Neural crest cell (in vitro differentiated cells): ENCODE data around the gene RAC2. TPM values are rescaled to one million over a fixed set of nuclear protein-coding genes. Genes with fewer than 3 reads are reported as not detected.

Experiments used
- DNase-seq: peaks from one replicate; pipeline ENCODE4 v3.0.0; 2021; ENCODE audit warnings: low read depth, mixed read lengths, low spot score
- H3K27ac Mint-ChIP-seq: one replicate; pipeline ENCODE4 v1.8.0; 2021; ENCODE audit warnings: mild to moderate bottlenecking, mixed read lengths; ENCODE audit not compliant: unreplicated experiment
- H3K27me3 Mint-ChIP-seq: 2 replicates; pipeline ENCODE4 v1.8.0; 2021; ENCODE audit warnings: low read depth, mild to moderate bottlenecking, mixed read lengths
- H3K36me3 Mint-ChIP-seq: 2 replicates; pipeline ENCODE4 v1.8.0; 2021; ENCODE audit warnings: low read depth, mild to moderate bottlenecking, mixed read lengths
- H3K4me1 Mint-ChIP-seq: 2 replicates; pipeline ENCODE4 v1.8.0; 2021; ENCODE audit warnings: mixed read lengths
- H3K4me3 Mint-ChIP-seq: one replicate; pipeline ENCODE4 v1.8.0; 2021; ENCODE audit warnings: mild to moderate bottlenecking, mixed read lengths
- H3K9me3 Mint-ChIP-seq: 2 replicates; pipeline ENCODE4 v1.8.0; 2021; ENCODE audit warnings: mixed read lengths
- total RNA-seq: library from RNA; stranded (reverse); gene quantifications from 2 replicates; pipeline ENCODE4 v1.2.1, GENCODE V29; 2021
- TF ChIP-seq, protein P1 (sequence below): fragments of 200-600 bp; sonication (generic); conservative IDR thresholded peaks from 2 replicates; pipeline ENCODE4 v1.5.0; 2021; ENCODE audit warnings: antibody characterized with exemption, mild to moderate bottlenecking

The RAC2 gene
- total RNA-seq, 1 donor from 2014 or later: 0.21 TPM

DNA sequence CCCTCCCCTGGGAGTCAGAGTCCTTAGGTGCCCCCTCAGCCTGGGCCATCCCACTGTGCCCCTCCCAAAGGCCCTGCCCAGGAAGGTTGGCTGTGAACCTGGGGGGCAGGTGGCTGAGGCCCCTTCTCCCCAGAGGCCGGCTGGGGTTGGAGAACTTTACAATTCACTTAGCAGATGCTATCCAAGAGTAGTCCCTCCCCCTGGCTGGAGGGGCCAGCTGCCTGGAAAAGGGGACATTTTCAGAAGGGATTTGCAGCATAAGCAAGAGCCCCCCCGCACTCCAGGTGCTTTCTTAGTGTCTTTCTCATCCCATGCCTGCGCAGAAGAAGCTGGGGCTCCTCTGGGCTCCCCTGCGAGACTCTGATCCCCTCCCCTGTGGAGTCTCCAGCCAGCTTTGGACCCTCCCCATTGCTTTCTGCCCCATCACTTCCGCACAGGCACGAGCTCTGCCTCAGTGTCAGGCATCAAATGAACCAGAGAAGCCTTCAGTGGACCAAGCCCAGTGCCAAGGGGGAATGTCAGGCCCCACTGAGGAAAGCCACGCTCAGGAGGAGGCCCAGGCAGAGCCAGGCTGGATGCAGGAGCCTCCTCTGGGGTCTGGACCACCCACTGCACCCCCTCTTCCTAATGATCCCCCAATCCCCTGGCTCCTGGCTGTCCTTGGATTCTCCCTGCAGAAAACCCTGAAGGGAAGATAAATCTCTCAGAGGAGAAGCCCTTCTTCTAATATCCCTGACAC is 35.5 kb downstream of the RAC2 start:
- H3K4me3 Mint-ChIP-seq: no peak overlapping the region
- peaks cover 2% of the 10 kb centered on the region for H3K27me3 Mint-ChIP-seq

DNA sequence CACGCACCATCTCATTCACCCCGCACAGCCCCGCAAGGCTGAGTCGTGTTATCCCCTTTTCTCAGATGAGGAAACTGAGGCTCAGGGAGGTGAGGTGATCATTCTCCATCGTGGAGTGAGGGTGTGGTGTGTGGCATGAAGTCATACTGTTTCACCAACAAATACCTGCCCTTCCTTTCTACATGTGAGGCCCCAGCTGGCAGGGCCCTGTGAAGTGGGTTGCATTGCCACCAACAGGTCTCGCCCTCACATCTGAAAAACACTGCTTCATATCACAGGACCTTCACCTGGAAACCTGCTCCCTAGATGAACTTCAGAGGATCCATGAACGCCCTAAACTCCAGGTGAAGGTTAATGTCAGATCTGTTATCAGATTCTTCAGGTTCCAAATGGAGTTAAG is 36.1 kb downstream of the RAC2 start:
- TF ChIP-seq, protein P1, sequence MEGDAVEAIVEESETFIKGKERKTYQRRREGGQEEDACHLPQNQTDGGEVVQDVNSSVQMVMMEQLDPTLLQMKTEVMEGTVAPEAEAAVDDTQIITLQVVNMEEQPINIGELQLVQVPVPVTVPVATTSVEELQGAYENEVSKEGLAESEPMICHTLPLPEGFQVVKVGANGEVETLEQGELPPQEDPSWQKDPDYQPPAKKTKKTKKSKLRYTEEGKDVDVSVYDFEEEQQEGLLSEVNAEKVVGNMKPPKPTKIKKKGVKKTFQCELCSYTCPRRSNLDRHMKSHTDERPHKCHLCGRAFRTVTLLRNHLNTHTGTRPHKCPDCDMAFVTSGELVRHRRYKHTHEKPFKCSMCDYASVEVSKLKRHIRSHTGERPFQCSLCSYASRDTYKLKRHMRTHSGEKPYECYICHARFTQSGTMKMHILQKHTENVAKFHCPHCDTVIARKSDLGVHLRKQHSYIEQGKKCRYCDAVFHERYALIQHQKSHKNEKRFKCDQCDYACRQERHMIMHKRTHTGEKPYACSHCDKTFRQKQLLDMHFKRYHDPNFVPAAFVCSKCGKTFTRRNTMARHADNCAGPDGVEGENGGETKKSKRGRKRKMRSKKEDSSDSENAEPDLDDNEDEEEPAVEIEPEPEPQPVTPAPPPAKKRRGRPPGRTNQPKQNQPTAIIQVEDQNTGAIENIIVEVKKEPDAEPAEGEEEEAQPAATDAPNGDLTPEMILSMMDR: no peak
- no peaks in the 10 kb centered on the region for H3K36me3 Mint-ChIP-seq
- no peak overlapping the region for H3K4me3 Mint-ChIP-seq
- DNase-seq: no peak
- no peaks in the 10 kb centered on the region for H3K9me3 Mint-ChIP-seq
- H3K4me1 Mint-ChIP-seq: peaks cover 10% of the 10 kb centered on the region
- H3K27me3 Mint-ChIP-seq: peaks cover 2% of the 10 kb centered on the region
- no peak overlapping the region for H3K27ac Mint-ChIP-seq

More for the DNA sequence above, 35.5 kb downstream of the RAC2 start:
- peaks cover 13% of the 10 kb centered on the region for H3K4me1 Mint-ChIP-seq
- H3K9me3 Mint-ChIP-seq: no peaks in the 10 kb centered on the region
- TF ChIP-seq, protein P1: no peak
- no peak for DNase-seq
- no peak overlapping the region for H3K27ac Mint-ChIP-seq
- H3K36me3 Mint-ChIP-seq: no peaks in the 10 kb centered on the region

DNA sequence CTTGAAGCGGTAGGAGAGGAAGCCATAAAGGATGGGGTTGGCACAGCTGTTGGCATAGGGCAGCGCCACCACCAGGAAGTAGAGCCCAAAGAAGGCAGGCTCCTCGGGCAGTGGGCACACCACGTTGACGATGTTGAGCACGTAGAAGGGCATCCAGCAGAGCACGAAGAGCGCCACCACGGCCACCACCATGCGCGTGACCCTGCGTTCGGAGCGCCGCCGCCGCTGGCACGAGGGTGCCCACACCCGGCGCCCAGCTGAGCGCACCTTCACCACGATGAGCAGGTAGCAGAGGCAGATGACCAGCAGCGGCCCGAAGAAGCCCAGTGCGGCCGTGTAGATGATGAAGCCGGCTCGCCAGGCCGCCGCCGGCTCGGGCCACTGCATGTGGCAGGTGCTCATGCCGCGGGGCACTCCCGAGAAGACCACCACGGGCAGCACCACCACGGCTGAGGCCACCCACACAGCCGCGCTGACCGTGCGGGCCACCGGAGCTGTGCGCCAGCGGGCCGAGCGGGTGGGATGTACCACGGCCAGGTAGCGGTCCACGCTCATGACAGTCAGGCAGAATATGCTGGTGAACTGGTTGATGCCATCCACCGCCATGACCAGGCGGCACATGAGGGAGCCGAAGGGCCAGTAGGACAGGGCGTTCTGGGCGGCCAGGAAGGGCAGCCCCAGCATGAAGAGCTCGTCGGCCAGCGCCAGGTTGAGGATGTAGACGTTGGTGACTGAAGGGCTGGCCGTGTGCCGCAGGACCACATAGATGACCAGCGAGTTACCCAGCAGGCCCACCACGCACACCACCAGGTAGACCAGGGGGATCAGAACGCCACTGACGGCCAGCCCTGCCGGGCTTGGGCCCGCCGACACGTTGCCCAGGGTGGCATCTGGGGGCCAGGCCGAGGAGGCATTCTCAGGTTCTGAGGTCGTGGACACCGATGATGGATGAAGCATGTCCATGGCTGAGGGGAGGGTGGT is 36.9 kb downstream of the RAC2 start:
- no peak overlapping the region for H3K4me3 Mint-ChIP-seq
- H3K27ac Mint-ChIP-seq: no peak overlapping the region
- no peaks in the 10 kb centered on the region for H3K36me3 Mint-ChIP-seq
- no peak for DNase-seq
- TF ChIP-seq, protein P1: no peak
- H3K9me3 Mint-ChIP-seq: no peaks in the 10 kb centered on the region
- H3K27me3 Mint-ChIP-seq: peaks cover under 1% of the 10 kb centered on the region
- H3K4me1 Mint-ChIP-seq: peaks cover 2% of the 10 kb centered on the region

DNA sequence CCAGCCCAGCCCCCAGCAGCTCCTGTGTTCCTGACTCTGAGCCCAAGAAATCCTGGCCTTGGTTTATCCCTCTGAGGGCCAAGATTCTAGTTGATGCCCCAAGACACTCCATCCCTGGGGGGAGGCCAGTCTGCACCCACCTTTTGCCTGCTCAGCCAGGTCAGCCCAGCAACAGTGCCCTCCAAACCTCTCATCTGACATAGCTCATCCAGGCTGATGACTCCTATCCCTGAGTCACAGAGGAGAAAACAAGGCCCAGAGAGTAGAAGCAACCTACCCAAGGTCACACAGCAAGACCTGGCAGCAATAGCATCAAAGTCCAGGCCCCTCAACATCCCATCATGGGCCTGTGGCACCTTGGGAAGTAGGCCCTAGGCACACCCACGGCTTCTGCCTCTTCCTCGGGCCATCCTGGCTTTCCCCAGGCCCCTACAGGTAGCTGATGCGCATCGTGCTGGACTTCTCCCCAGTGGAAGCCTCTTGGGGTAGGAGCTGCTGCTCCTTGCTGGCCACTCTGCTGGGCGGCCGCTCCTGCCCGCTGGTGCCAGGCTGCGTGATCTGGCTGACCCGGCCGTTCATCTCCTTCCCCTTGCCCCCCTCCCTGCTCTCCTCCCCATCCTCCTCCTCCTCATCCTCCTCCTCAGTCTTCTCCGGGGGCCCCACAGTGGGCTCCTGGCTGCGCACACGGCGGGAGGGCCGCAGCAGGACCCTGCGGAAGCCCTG is 37.8 kb downstream of the RAC2 start:
- DNase-seq: no peak
- Mint-ChIP-seq H3K9me3 (no peaks in the 10 kb centered on the region), H3K27me3 (no peaks in the 10 kb centered on the region), H3K27ac (no peak overlapping the region), H3K4me3 (no peak overlapping the region), H3K4me1 (no peaks in the 10 kb centered on the region), H3K36me3 (no peaks in the 10 kb centered on the region)
- TF ChIP-seq, protein P1: no peak

DNA sequence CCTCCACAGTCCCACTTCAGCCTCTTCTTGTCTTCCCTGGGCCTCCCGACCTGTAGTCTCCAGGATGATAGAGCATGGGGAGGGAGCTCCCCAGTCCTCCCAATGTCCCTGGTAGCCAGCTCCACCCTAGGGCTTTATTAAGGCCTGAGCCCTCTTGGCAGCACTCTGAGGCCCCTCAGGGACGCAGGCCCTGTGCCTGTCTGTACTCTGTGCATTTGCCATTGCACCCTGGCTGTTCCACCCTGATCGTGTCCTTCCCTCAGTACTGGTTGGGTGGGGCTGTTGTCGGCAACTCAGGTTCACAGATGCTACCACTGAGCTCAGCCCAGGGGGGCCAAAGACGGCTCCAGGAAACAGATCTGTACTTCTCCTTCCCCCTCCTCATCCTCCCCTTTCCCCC is 39.0 kb downstream of the RAC2 start:
- TF ChIP-seq, protein P1: no peak
- Mint-ChIP-seq H3K4me3 (no peak overlapping the region), H3K27ac (no peak overlapping the region), H3K9me3 (no peaks in the 10 kb centered on the region), H3K36me3 (no peaks in the 10 kb centered on the region), H3K27me3 (no peaks in the 10 kb centered on the region), H3K4me1 (no peaks in the 10 kb centered on the region)
- no peak for DNase-seq
